IPS-11a (cell line): ENCODE data around the gene C2CD4C.
A peak's percentile ranks its signal among the peaks of the same experiment; 100 is the strongest.
"Not testable (repeated sequence)": the region's sequence is repeated elsewhere in the genome, so short reads cannot be mapped to it uniquely, and the experiment has no call there.

Experiments used
- H3K4me3 ChIP-seq: one replicate; pipeline ENCODE4 v1.5.1; 2013; ENCODE audit warnings: low read depth, low read length, control low read depth

Gene C2CD4C

DNA sequence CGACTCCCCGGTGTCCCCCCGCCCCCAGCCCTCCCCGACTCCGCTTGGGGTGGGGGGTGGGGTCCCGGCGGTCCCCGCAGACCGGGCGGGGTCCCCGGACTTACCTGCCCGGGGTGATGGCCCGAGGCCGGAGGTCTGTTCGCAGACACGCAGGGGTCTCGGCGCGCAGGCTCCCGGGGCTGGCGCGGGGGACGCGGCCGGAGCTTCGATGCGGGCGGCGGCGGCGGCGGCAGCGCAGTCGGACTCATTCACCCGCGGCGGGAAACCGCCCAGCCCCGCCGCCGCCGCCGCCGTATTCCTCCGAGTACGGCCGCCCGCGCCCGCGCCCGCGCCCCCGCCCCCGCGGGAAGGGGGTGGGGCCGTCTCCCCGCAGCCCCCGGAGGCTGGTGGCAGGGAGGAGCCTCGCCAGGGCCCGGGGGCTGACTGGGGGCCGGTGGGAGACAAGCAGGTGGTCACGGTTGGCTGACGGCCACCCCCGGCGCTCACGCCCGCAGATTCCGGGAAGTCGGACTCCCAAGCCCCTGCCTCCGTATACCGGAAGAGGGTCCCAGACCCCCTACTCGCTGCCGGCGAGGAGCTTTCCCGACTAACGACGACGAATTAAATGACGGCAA is at the start of gene C2CD4C:
C2CD4C (minus strand) TSS at position 246 of the 614 bp plus-strand sequence. CDS start 786 bp downstream, outside the sequence.
- H3K4me3 ChIP-seq: peak within 1 kb of the TSS; percentile 43

GRCh38 chr19:458091-459042 is 49.4 kb upstream of the C2CD4C start:
- no peak overlapping the region for H3K4me3 ChIP-seq

DNA sequence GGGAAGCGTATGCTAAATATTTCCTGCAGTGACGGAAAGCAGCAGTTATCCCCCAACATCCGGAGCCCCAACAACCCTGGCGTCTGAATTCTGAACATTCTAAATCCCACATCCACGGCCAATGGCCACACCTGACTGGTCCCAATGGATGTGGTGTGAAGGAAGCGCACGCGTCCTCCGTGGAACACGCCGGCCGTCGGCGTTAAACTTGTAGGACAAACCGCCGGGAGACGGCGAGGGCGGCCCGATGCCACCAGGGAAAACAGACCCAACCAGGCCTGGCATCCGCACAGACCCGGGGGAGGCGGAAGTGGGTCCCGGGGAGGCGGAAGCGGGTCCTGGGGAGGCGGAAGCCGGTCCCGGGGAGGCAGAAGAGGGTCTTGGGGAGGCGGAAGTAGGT is 48.7 kb upstream of the C2CD4C start:
- H3K4me3 ChIP-seq: no peak overlapping the region

GRCh38 chr19:456547-457110 is 47.7 kb upstream of the C2CD4C start:
- no peak overlapping the region for H3K4me3 ChIP-seq

DNA sequence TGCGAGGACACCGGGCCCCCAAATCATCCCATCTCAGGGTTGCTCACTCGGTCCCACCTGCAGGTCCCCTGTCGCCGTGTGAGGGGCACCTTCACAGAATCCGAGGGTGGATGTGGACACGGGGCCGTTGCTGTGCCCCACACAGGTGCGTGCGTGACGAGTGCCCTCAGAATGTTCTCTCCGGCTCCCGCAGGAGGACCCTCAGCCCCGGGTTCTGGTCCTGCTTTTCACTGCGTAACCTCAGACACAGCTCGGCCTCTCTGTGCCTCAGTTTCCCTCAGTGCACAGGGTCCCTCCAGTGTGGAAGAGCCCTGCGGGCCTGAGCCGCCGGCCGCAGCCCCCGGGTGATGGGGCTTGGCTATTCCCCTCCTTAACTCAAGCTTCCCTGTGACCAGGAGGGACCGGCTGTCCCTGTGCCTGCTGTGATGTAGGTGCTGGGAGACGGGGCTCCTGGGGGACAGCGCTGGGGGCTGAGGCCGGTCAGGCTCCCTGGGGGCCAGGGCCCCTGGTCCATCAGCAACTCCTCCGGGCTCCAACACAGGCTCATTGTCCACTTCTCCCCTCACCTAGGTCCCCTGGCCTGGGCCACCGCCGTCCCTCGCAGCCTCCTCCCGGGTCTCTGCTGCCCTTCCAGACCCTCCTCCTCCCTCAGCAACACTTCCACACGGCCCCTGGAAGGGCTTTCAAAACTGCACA is 47.1 kb upstream of the C2CD4C start:
- H3K4me3 ChIP-seq: no peak overlapping the region

- H3K4me3 ChIP-seq: no peak overlapping the region
Observed at GRCh38 chr19:455031-455705, 46.2 kb upstream of the C2CD4C start.

GRCh38 chr19:453606-454005 is 44.7 kb upstream of the C2CD4C start:
- no peak overlapping the region for H3K4me3 ChIP-seq

DNA sequence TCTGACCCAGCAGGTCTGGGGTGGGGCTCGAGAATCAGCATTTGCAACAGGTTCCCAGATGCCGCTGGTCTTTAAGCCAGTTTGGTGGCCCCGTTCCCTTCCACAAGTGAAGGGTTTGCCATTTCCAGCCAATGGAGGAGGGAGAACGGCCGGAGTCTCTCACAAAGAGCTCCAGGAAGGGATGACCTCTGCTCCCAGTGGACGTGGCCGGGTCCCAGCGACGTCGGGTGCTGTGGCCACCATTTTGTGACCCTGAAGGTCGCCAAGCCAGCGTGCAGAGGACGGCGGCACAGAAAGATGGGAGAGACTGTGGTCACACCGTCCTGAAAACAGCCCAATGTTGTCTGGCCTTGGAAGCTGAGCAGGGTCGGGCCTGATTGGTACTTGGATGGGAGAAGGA is 43.9 kb upstream of the C2CD4C start:
- no peak overlapping the region for H3K4me3 ChIP-seq

DNA sequence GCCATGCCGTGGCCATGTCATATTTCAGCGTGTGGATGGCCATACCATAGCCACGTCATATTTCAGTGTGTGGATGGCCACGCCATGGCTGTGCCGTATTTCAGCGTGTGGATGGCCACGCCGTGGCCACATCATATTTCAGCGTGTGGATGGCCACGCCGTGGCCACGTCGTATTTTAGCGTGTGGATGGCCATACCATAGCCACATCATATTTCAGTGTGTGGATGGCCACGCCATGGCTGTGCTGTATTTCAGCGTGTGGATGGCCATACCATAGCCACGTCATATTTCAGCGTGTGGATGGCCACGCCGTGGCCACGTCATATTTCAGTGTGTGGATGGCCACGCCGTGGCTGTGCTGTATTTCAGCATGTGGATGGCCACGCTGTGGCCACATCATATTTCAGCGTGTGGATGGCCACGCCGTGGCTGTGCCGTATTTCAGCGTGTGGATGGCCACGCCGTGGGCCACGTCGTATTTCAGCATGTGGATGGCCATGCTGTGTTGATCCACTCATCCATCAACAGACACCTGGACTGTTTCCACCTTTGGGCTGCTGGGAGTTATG is 42.0 kb upstream of the C2CD4C start:
- H3K4me3 ChIP-seq: not testable (repeated sequence)

DNA sequence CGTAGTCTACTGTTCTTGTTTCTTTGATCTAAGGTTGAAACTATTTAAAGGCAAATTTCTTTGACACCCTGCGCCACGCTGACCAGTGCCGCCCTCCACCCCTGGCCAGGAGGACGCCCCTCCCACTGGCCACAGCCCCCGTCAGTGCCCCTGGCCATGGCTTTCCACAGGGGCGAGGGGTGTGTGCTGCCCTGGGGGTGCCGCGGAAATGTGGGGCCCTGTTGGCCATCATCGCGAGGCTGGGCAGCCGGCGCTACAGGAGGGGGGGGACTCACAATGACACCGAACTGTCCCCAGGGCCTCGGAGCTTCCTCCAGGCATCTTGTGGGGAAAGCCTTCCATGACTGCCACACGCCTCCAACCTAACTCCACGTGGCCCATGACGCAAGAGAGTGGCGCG is 41.0 kb upstream of the C2CD4C start:
- no peak overlapping the region for H3K4me3 ChIP-seq

DNA sequence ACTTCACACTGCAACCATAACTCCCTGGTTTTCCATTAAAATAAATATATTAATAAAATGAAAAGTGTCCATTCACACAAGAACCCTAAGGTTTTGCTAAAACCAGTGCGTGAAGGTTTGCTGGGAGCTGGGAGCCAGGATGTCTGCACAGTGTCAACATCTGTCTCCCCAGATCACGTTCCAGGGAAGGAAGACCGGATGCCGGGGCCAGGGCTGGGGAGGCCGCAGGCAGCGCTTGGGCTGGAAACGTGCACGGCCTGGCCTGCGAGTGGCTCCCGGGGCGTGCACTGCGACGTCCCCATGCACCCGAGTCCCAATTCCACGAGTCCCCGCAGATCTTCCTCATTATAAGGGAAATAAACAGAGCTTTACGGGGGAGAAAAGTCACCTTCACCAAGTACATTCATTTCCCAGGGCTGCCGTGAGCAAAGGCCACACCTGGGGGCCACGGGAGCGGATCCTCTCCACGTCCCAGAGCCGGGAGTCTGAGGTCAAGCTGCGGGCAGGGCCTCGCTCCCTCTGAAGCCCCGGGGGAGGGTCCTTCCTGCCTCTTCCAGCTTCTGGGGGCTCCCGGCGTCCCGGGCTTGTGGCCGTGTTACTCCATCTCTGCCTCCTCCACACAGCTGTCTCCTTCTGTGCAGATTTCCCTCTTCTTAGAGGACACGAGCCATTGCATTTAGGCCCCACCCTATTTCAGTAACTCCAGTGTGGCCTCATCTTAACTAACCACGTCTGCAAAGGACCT is 39.0 kb upstream of the C2CD4C start:
- H3K4me3 ChIP-seq: no peak overlapping the region

- no peak overlapping the region for H3K4me3 ChIP-seq
Observed at GRCh38 chr19:447064-447426, 38.1 kb upstream of the C2CD4C start.

GRCh38 chr19:444677-445210 is 35.8 kb upstream of the C2CD4C start:
- no peak overlapping the region for H3K4me3 ChIP-seq

DNA sequence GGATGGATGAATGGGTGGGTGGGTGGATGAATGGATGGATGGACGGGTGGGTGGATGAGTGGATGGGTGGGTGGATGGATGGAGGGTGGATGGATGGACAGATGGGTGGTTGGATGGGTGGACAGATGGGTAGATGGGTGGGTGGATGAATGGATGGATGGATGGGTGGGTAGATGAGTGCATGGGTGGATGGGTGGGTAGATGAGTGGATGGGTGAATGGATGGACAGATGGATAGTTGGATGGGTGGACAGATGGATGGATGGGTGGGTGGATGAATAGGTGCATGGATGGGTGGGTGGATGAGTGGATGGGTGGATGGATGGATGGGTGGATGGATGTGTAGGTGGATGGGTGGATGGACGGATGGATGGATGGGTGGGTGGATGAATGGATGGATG is 34.1 kb upstream of the C2CD4C start:
- no peak overlapping the region for H3K4me3 ChIP-seq

GRCh38 chr19:442085-442484 is 33.1 kb upstream of the C2CD4C start:
- H3K4me3 ChIP-seq: no peak overlapping the region

- H3K4me3 ChIP-seq: no peak overlapping the region
Observed at GRCh38 chr19:441213-441836, 32.4 kb upstream of the C2CD4C start.

- H3K4me3 ChIP-seq: no peak overlapping the region
Observed at GRCh38 chr19:440391-441212, 31.7 kb upstream of the C2CD4C start.

DNA sequence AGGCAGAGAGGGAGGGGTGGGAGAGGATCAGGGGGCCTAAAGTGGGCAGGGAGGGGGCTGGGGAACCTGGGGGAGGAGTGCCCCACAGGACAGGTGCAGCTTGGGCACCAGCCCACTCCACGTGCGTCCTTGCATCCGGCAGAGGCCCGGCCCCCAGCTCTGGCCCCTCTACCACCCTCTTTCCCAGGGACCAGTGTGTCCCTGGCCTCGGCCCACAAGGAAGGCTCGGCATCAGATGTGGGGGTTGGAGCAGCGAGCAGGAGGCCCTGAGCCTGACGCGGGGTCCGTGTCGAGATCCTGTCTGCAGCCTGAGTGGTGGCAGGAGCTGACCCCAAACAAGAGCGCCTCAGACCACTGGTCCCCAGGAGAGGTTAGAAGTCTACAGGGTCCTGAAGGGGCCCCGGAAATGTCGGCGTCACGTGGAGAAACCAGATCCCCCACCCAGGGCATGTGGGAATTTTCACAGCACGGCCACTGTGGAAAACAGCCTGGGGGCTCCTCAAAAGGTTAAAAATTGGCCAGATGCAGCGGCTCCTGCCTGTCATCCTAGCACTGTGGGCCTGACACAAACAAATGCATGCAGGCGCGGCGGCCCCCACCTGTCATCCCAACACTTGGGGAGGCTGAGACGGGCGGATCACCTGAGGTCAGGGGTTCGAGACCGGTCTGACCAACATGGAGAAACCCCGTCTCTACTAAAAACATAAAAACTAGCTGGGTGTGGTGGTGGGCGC is 30.4 kb upstream of the C2CD4C start:
- no peak overlapping the region for H3K4me3 ChIP-seq
